HEK293 (cell line): ENCODE measurements around the gene NOC4L.

Experiments
- GLIS1 ChIP-seq: fragments of 450-650 bp; formaldehyde crosslinking; IDR thresholded peaks from 2 replicates; pipeline ENCODE4 v1.5.1; 2016; ENCODE audit warnings: missing biosample characterization, missing genetic modification characterization
- ZBTB10 ChIP-seq: fragments of 450-650 bp; formaldehyde crosslinking; IDR thresholded peaks from 2 replicates; pipeline ENCODE4 v1.5.1; 2016; ENCODE audit warnings: missing biosample characterization, missing genetic modification characterization
- ZBTB11 ChIP-seq: fragments of 450-650 bp; formaldehyde crosslinking; conservative IDR thresholded peaks from 2 replicates; pipeline ENCODE4 v1.5.1; 2016; ENCODE audit warnings: low read depth, missing biosample characterization, missing genetic modification characterization
- ZIC2 ChIP-seq: fragments of 450-650 bp; formaldehyde crosslinking; IDR thresholded peaks from 2 replicates; pipeline ENCODE4 v1.5.1; 2016; ENCODE audit warnings: missing biosample characterization, missing genetic modification characterization
- ZNF501 ChIP-seq: fragments of 450-650 bp; formaldehyde crosslinking; IDR thresholded peaks from 2 replicates; pipeline ENCODE4 v1.5.1; 2016; ENCODE audit warnings: missing biosample characterization, missing genetic modification characterization
- ZNF561 ChIP-seq: fragments of 450-650 bp; IDR thresholded peaks from 2 replicates; pipeline ENCODE4 v1.5.1; 2018; ENCODE audit warnings: missing biosample characterization, missing genetic modification characterization, borderline replicate concordance
- ZNF776 ChIP-seq: fragments of 450-650 bp; formaldehyde crosslinking; IDR thresholded peaks from 2 replicates; pipeline ENCODE4 v1.5.0; 2017; ENCODE audit warnings: missing biosample characterization, missing genetic modification characterization, borderline replicate concordance
- ZNF791 ChIP-seq: fragments of 450-650 bp; formaldehyde crosslinking; IDR thresholded peaks from 2 replicates; pipeline ENCODE4 v1.5.1; 2016; ENCODE audit warnings: missing biosample characterization, missing genetic modification characterization
- ZNF830 ChIP-seq: fragments of 450-650 bp; IDR thresholded peaks from 2 replicates; pipeline ENCODE4 v1.5.0; 2018; ENCODE audit warnings: missing biosample characterization, missing genetic modification characterization, low read depth, mild to moderate bottlenecking, moderate library complexity
- ZSCAN4 ChIP-seq: fragments of 450-650 bp; formaldehyde crosslinking; IDR thresholded peaks from 2 replicates; pipeline ENCODE4 v1.5.1; 2017; ENCODE audit warnings: missing biosample characterization, missing genetic modification characterization
- ZXDB ChIP-seq: fragments of 450-650 bp; formaldehyde crosslinking; IDR thresholded peaks from 2 replicates; pipeline ENCODE4 v1.5.1; 2016; ENCODE audit warnings: missing biosample characterization, missing genetic modification characterization
- TF ChIP-seq, protein P1 (sequence below): fragments of 450-650 bp; formaldehyde crosslinking; IDR thresholded peaks from 2 replicates; pipeline ENCODE4 v1.5.1; 2017; ENCODE audit warnings: missing biosample characterization, missing genetic modification characterization
- TF ChIP-seq, protein P2 (sequence below): fragments of 450-650 bp; formaldehyde crosslinking; IDR thresholded peaks from 2 replicates; pipeline ENCODE4 v1.5.1; 2016; ENCODE audit warnings: missing biosample characterization, missing genetic modification characterization

NOC4L gene

DNA sequence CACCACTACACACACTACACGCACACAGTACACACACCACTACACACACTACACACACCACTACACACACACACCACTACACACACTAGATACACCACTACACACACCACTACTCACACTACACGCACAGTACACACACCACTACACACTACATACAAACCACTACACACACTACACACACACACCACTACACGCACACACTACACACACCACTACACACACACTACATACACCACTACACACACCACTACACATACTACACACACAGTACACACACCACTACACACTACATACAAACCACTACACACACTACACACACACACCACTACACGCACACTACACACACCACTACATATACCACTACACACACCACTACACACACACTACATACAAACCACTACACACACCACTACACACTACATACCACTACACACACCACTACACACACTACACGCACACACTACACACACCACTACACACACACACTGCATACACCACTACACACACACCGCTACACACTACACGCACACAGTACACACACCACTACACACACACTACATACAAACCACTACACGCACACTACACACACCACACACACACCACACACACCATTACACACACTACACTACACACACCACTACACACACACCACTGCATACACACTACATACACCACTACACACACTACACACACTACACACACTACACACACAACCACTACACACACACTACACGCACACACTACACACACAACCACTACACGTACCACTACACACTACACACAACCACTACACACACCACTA lies 11.7 kb downstream of the NOC4L start (continued):
- TF ChIP-seq, protein P1, sequence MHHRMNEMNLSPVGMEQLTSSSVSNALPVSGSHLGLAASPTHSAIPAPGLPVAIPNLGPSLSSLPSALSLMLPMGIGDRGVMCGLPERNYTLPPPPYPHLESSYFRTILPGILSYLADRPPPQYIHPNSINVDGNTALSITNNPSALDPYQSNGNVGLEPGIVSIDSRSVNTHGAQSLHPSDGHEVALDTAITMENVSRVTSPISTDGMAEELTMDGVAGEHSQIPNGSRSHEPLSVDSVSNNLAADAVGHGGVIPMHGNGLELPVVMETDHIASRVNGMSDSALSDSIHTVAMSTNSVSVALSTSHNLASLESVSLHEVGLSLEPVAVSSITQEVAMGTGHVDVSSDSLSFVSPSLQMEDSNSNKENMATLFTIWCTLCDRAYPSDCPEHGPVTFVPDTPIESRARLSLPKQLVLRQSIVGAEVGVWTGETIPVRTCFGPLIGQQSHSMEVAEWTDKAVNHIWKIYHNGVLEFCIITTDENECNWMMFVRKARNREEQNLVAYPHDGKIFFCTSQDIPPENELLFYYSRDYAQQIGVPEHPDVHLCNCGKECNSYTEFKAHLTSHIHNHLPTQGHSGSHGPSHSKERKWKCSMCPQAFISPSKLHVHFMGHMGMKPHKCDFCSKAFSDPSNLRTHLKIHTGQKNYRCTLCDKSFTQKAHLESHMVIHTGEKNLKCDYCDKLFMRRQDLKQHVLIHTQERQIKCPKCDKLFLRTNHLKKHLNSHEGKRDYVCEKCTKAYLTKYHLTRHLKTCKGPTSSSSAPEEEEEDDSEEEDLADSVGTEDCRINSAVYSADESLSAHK (tag by site-specific recombination) = no peak
- TF ChIP-seq ZIC2 = no peak
- no peak for TF ChIP-seq GLIS1
- TF ChIP-seq ZXDB = no peak
- no peak; the same call in 1 of the 2 replicates for TF ChIP-seq ZNF776 (tag by site-specific recombination)
- TF ChIP-seq ZBTB11 (tag by site-specific recombination) = no peak
- TF ChIP-seq ZBTB10 (tag by site-specific recombination) = no peak; the same call in 1 of the 2 replicates
- TF ChIP-seq ZNF791 (tag by site-specific recombination) = no peak; the same call in 1 of the 2 replicates
- TF ChIP-seq, protein P2, sequence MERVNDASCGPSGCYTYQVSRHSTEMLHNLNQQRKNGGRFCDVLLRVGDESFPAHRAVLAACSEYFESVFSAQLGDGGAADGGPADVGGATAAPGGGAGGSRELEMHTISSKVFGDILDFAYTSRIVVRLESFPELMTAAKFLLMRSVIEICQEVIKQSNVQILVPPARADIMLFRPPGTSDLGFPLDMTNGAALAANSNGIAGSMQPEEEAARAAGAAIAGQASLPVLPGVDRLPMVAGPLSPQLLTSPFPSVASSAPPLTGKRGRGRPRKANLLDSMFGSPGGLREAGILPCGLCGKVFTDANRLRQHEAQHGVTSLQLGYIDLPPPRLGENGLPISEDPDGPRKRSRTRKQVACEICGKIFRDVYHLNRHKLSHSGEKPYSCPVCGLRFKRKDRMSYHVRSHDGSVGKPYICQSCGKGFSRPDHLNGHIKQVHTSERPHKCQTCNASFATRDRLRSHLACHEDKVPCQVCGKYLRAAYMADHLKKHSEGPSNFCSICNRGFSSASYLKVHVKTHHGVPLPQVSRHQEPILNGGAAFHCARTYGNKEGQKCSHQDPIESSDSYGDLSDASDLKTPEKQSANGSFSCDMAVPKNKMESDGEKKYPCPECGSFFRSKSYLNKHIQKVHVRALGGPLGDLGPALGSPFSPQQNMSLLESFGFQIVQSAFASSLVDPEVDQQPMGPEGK = no peak
- no peak for TF ChIP-seq ZNF830 (tag by site-specific recombination)
- no peak for TF ChIP-seq ZNF501 (tag by site-specific recombination)
- peak; percentile 60 for TF ChIP-seq ZSCAN4 (tag by site-specific recombination)
- no peak for TF ChIP-seq ZNF561 (tag by site-specific recombination)
- TF ChIP-seq, all 188 proteins: peak for 23
